Smooth muscle cell (in vitro differentiated cells): ENCODE data around the gene SLC6A17. TPM values are rescaled to one million over a fixed set of nuclear protein-coding genes. Genes with fewer than 3 reads are reported as not detected.

Source experiments
- DNase-seq: peaks from one replicate; lab custom pipeline; 2025; ENCODE audit not compliant: unreplicated experiment; lab: John Stamatoyannopoulos, UW
- H2AFZ ChIP-seq: fragments of 200-600 bp; sonication (generic); 2 replicates; pipeline ENCODE4 v1.6.0; 2016; ENCODE audit warnings: antibody characterized with exemption, low read depth, mild to moderate bottlenecking
- H3F3A ChIP-seq: fragments of 200-600 bp; sonication (generic); 2 replicates; pipeline ENCODE4 v1.6.0; 2017; ENCODE audit warnings: antibody characterized with exemption, low read depth
- H3K27ac ChIP-seq: fragments of 200-600 bp; sonication (generic); 2 replicates; pipeline ENCODE4 v1.5.1; 2016; ENCODE audit warnings: low read depth, mild to moderate bottlenecking
- H3K27me3 ChIP-seq: fragments of 200-600 bp; sonication (generic); 2 replicates; pipeline ENCODE4 v1.6.1; 2016; ENCODE audit warnings: low read depth, mild to moderate bottlenecking
- H3K36me3 ChIP-seq: fragments of 200-600 bp; sonication (generic); 2 replicates; pipeline ENCODE4 v1.5.1; 2016; ENCODE audit warnings: low read depth
- H3K4me1 ChIP-seq: fragments of 200-600 bp; sonication (generic); 2 replicates; pipeline ENCODE4 v1.5.1; 2016; ENCODE audit warnings: low read depth
- H3K4me2 ChIP-seq: fragments of 200-600 bp; sonication (generic); 2 replicates; pipeline ENCODE4 v1.6.0; 2016; ENCODE audit warnings: mild to moderate bottlenecking
- H3K4me3 ChIP-seq: fragments of 200-600 bp; sonication (generic); 2 replicates; pipeline ENCODE4 v1.5.1; 2016; ENCODE audit warnings: mild to moderate bottlenecking
- H3K79me2 ChIP-seq: fragments of 200-600 bp; sonication (generic); 2 replicates; pipeline ENCODE4 v1.6.0; 2016; ENCODE audit warnings: low read depth, mild to moderate bottlenecking
- H3K9ac ChIP-seq: fragments of 200-600 bp; sonication (generic); 2 replicates; pipeline ENCODE4 v1.6.0; 2016; ENCODE audit warnings: low read depth
- H3K9me3 ChIP-seq: fragments of 200-600 bp; sonication (generic); replicated peaks from 2 replicates; pipeline ENCODE4 v1.5.1; 2016; ENCODE audit warnings: low read depth
- H4K20me1 ChIP-seq: fragments of 200-600 bp; sonication (generic); 2 replicates; pipeline ENCODE4 v1.6.0; 2016; ENCODE audit warnings: low read depth
- WGBS: methylation state at CpG from one replicate; pipeline ENCODE4 v1.1.7; 2016; ENCODE audit warnings: low lambda C conversion rate; 5-methylcytosine and 5-hydroxymethylcytosine counted together
- polyA plus RNA-seq: library from polyadenylated mRNA; unstranded; fragments of >200 nt; fragmentation: Nextera tagmentation; extraction: Ambion mirVana; gene quantifications from 2 replicates; pipeline ENCODE4 v1.2.1, GENCODE V29; 2016
- total RNA-seq: library from RNA; depleted of rRNA; stranded (reverse); fragments of >200 nt; gene quantifications from 2 replicates; pipeline ENCODE4 v1.2.3, GENCODE V29; 2014
- TF ChIP-seq, protein P1 (sequence below): fragments of 200-600 bp; sonication (generic); IDR thresholded peaks from 2 replicates; pipeline ENCODE4 v1.5.1; 2017; ENCODE audit warnings: borderline replicate concordance, mild to moderate bottlenecking, antibody characterized with exemption; ENCODE audit not compliant: insufficient read depth, poor library complexity, severe bottlenecking

The SLC6A17 gene
- total and polyA plus RNA-seq, 2 experiments from 2014 or later: 3.2 to 4.0 TPM

DNA sequence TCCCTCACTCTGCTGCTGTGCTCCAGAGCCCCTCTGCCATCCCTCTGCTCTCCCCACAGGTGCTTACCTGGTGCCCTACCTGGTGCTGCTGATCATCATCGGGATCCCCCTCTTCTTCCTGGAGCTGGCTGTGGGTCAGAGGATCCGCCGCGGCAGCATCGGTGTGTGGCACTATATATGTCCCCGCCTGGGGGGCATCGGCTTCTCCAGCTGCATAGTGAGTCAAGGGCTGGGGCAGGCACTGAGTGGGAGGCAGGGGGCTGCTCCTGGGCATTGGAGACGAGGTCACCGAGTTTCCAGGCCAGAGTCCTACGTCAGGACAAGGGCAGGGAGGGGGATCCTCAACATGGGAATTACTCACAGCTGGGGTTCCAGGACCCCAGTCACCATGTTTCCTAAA is 21.7 kb downstream of the SLC6A17 start:
- H3K36me3 ChIP-seq: no peaks in the 10 kb centered on the region
- H3K4me1 ChIP-seq: peaks cover 16% of the 10 kb centered on the region
- peak overlapping the region; percentile 62 for H3K27ac ChIP-seq
- peaks cover 6% of the 10 kb centered on the region for H3F3A ChIP-seq
- no peak overlapping the region for H3K9ac ChIP-seq
- H3K27me3 ChIP-seq: no peaks in the 10 kb centered on the region
- no peak overlapping the region for H2AFZ ChIP-seq
- no peak for DNase-seq
- peak overlapping the region; percentile 70 for H3K4me2 ChIP-seq
- no peaks in the 10 kb centered on the region for H4K20me1 ChIP-seq
- WGBS: 76% methylated on average over 10 of the region's 10 CpGs
- TF ChIP-seq, protein P1, sequence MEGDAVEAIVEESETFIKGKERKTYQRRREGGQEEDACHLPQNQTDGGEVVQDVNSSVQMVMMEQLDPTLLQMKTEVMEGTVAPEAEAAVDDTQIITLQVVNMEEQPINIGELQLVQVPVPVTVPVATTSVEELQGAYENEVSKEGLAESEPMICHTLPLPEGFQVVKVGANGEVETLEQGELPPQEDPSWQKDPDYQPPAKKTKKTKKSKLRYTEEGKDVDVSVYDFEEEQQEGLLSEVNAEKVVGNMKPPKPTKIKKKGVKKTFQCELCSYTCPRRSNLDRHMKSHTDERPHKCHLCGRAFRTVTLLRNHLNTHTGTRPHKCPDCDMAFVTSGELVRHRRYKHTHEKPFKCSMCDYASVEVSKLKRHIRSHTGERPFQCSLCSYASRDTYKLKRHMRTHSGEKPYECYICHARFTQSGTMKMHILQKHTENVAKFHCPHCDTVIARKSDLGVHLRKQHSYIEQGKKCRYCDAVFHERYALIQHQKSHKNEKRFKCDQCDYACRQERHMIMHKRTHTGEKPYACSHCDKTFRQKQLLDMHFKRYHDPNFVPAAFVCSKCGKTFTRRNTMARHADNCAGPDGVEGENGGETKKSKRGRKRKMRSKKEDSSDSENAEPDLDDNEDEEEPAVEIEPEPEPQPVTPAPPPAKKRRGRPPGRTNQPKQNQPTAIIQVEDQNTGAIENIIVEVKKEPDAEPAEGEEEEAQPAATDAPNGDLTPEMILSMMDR: no peak
- H3K79me2 ChIP-seq: no peaks in the 10 kb centered on the region
- H3K9me3 ChIP-seq: no peaks in the 10 kb centered on the region
- no peak overlapping the region for H3K4me3 ChIP-seq

DNA sequence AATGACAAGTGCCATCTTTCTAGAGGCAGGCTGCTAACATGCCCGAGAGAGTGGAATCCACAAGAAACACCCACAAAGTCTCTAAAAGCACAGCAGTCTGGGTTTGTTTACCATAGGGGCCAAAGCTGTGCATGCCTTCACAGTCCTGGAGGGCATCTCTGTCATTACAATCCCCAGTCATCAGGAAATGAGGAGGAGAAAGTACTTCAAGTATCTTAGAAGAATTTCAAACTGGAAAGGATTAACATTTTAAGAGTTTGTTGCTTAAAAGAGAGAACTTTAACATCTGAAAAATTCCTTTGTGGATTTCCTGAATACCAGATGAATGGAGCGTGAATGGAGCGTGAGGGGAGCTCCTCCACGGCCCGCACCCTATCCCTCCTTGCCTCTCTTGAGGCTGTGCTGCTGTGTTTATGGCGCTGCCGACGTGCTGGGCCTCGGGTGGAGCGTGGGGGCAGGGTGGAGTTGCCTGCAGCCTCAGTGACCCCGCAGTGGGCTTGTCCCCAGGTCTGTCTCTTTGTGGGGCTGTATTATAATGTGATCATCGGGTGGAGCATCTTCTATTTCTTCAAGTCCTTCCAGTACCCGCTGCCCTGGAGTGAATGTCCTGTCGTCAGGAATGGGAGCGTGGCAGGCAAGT is 23.3 kb downstream of the SLC6A17 start:
- Histone ChIP-seq H3K9ac (no peak overlapping the region), H3K4me1 (peaks cover 16% of the 10 kb centered on the region), H3K27ac (peak overlapping the region; percentile 62), H3K36me3 (no peaks in the 10 kb centered on the region), H3K4me3 (no peak overlapping the region), H3K4me2 (peak overlapping the region; percentile 70), H3K9me3 (no peaks in the 10 kb centered on the region), H3K79me2 (no peaks in the 10 kb centered on the region), H3K27me3 (no peaks in the 10 kb centered on the region), H2AFZ (no peak overlapping the region), H4K20me1 (no peaks in the 10 kb centered on the region), H3F3A (peaks cover 6% of the 10 kb centered on the region)
- DNase-seq: no peak
- TF ChIP-seq, protein P1: peak; percentile 23
- 33% methylated on average over 15 of the region's 15 CpGs for WGBS

GRCh38 chr1:110174961-110175360 is 24.7 kb downstream of the SLC6A17 start:
- Histone ChIP-seq H3K4me3 (no peak overlapping the region), H3K27ac (peak overlapping the region; percentile 62), H3K9ac (no peak overlapping the region), H2AFZ (no peak overlapping the region), H3K4me2 (peak overlapping the region; percentile 50), H3K79me2 (no peaks in the 10 kb centered on the region), H3F3A (peaks cover 6% of the 10 kb centered on the region), H4K20me1 (no peaks in the 10 kb centered on the region), H3K36me3 (no peaks in the 10 kb centered on the region), H3K9me3 (no peaks in the 10 kb centered on the region), H3K4me1 (peaks cover 16% of the 10 kb centered on the region), H3K27me3 (no peaks in the 10 kb centered on the region)
- 18% methylated on average over 2 of the region's 2 CpGs for WGBS
- DNase-seq: no peak
- TF ChIP-seq, protein P1: no peak
